Breast epithelium (tissue), 3 donors: ENCODE data around the gene ALDH5A1.

Experiments
- CTCF ChIP-seq, 3 donors: fragments of 450-650 bp; IDR thresholded peaks; one replicate each; pipeline ENCODE4 v1.5.1; 2016 to 2017; ENCODE audit warnings: antibody characterized with exemption in 3 of 3, mild to moderate bottlenecking in 3 of 3, moderate library complexity in 3 of 3
- POLR2AphosphoS5 ChIP-seq, 3 donors: sonication (generic); formaldehyde crosslinking; IDR thresholded peaks; one replicate each; pipeline ENCODE4 v1.6.1; 2017; ENCODE audit warnings: antibody characterized with exemption in 3 of 3

- no peak for TF ChIP-seq POLR2AphosphoS5 (IDR thresholded peaks at IDR 0.05)
- TF ChIP-seq CTCF (IDR thresholded peaks at IDR 0.05), result no peak
These were observed 50.9 kb downstream of the ALDH5A1 start for GRCh38 chr6:24545691-24546090.
